ENCODE measurements around the gene PITPNC1. TPM values are rescaled to one million over a fixed set of nuclear protein-coding genes. Genes with fewer than 3 reads are reported as not detected.

Gene PITPNC1
- total RNA-seq, 1 donor from 2014 or later, result 20.8 TPM

- no peak for DNase-seq
Measured at GRCh38 chr17:67655478-67656148, 278.5 kb downstream of the PITPNC1 start.

GRCh38 chr17:67656494-67657203 is 279.6 kb downstream of the PITPNC1 start:
- DNase-seq, result no peak

GRCh38 chr17:67657596-67657995 is 280.5 kb downstream of the PITPNC1 start:
- DNase-seq, result no peak

GRCh38 chr17:67658265-67658664 is 281.2 kb downstream of the PITPNC1 start:
- no peak for DNase-seq

GRCh38 chr17:67659028-67659427 is 281.9 kb downstream of the PITPNC1 start:
- DNase-seq, result no peak

- DNase-seq, result no peak
Measured at GRCh38 chr17:67662712-67663111, 285.6 kb downstream of the PITPNC1 start.

GRCh38 chr17:67663457-67663856 is 286.4 kb downstream of the PITPNC1 start:
- no peak for DNase-seq

- DNase-seq, result no peak
Measured at GRCh38 chr17:67666028-67666427, 288.9 kb downstream of the PITPNC1 start.

- no peak for DNase-seq
Measured at GRCh38 chr17:67666710-67667109, 289.6 kb downstream of the PITPNC1 start.

GRCh38 chr17:67671493-67671892 is 294.4 kb downstream of the PITPNC1 start:
- no peak for DNase-seq

- no peak for DNase-seq
Measured at GRCh38 chr17:67672592-67673335, 295.7 kb downstream of the PITPNC1 start.

- no peak for DNase-seq
Measured at GRCh38 chr17:67675481-67675880, 298.4 kb downstream of the PITPNC1 start.

- no peak for DNase-seq
Measured at GRCh38 chr17:67676305-67676704, 299.2 kb downstream of the PITPNC1 start.

- no peak for DNase-seq
Measured at GRCh38 chr17:67678414-67678813, 301.3 kb downstream of the PITPNC1 start.

- no peak for DNase-seq
Measured at GRCh38 chr17:67679225-67679624, 302.1 kb downstream of the PITPNC1 start.

GRCh38 chr17:67679721-67680120 is 302.6 kb downstream of the PITPNC1 start:
- no peak for DNase-seq

- no peak for DNase-seq
Measured at GRCh38 chr17:67680445-67681224, 303.6 kb downstream of the PITPNC1 start.

GRCh38 chr17:67682196-67682595 is 305.1 kb downstream of the PITPNC1 start:
- DNase-seq, result no peak

- no peak for DNase-seq
Measured at GRCh38 chr17:67685351-67685750, 308.3 kb downstream of the PITPNC1 start.

- no peak for DNase-seq
Measured at GRCh38 chr17:67686241-67686640, 309.2 kb downstream of the PITPNC1 start.

GRCh38 chr17:67687511-67687910 is 310.4 kb downstream of the PITPNC1 start:
- no peak for DNase-seq

GRCh38 chr17:67689534-67690177 is 312.6 kb downstream of the PITPNC1 start:
- peak; percentile 89 for DNase-seq
